Glomerular endothelial cell (primary cell): ENCODE results near the gene PDE6A. TPM values are rescaled to one million over a fixed set of nuclear protein-coding genes. Genes with fewer than 3 reads are reported as not detected.
"Not testable (repeated sequence)": the region's sequence is repeated elsewhere in the genome, so short reads cannot be mapped to it uniquely, and the experiment has no call there.

Experiments
- DNase-seq: peaks from one replicate; pipeline ENCODE4 v3.0.0-alpha.2; 2011; ENCODE audit warnings: low read depth, low spot score; ENCODE audit errors: extremely low read depth
- total RNA-seq: library from RNA; depleted of rRNA; stranded (reverse); fragments of >200 nt; gene quantifications from 2 replicates; pipeline ENCODE4 v1.2.3, GENCODE V29; 2015

PDE6A gene
- total RNA-seq, 1 donor from 2014 or later, result not detected

GRCh38 chr5:149870232-149870631 is 74.4 kb downstream of the PDE6A start:
- no peak for DNase-seq

DNA sequence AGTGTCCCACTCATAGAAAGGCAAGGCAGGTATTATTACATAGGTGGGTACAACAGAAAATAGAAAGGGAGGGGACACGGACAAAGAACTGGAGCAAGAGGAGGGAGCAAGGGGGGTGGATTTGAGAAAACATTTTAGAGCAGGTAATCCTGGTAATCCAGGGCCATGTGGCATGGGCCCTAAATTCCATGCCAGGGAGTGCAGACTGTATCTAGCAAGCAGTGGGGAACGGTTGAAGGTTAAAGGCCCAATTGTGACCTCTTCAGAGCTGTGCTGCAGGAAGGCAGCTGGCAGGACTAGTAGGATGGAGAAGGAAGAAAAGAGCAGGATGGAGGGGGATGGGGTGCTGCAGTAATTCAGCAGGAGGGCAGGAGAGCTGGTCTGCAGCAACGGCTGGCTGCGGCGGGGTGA is 75.2 kb downstream of the PDE6A start:
- DNase-seq, result no peak

GRCh38 chr5:149865746-149866145 is 78.8 kb downstream of the PDE6A start:
- no peak for DNase-seq

DNA sequence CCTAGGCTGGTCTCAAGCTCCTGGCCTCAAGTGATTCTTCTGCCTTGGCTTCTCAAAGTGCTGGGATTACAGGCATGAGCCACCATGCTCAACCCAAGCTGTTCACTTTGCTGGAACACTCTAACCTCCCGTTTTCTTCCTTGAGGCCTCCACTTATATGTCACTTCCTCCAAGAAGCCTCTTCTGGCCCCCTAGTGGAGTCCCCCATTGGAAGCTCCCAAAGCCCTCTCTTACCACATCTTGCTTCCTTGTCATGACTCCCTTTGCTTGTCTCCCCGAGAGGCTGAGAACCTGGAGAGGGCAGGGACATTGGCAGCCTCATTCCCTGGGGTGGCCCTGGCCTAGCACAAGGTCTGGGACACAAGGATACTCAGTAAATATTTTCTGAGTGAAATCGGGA is 80.8 kb downstream of the PDE6A start:
- DNase-seq, result no peak

DNA sequence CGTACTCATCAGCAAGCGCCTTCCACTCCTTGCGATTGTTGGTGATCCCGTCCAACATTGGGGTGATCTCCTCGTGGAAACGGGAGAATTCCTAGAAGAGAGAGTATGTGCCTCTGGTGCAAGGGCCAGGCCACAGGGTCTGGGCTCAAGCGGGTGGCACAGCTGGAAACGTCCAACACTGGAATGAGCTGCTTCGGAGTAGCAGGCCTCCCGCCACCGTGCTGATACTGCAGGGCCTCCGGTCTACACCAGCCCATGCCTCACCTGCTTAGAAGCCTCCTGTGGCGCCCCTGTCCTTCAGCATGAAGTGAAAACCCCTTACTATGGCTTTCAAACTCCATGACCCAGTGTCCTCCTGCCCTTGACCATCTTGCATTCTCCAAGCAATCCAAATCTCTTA is 81.4 kb downstream of the PDE6A start:
- DNase-seq, result no peak

GRCh38 chr5:149860801-149861322 is 83.7 kb downstream of the PDE6A start:
- no peak for DNase-seq

GRCh38 chr5:149859746-149860145 is 84.8 kb downstream of the PDE6A start:
- no peak for DNase-seq

- not testable (repeated sequence) for DNase-seq
These were observed 86.1 kb downstream of the PDE6A start for GRCh38 chr5:149858481-149858880.

DNA sequence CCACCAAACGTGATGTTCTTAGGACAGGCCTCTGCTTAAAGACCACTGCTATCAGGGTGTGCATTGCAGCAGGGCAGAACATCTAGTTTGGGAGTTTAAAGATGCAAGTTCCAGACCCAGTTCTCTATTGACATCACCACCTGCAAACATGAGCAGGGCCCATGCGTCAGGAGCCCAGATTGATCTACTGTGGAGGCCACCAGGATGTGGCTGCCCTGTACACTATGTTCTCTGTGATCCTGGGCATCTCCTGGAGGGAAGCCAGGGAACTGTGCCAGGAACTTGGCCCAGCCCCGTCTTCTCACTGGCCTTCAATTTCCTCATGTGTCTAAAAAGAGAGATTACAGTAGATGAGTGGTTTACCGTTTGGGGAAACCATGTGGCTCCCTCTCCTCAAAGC is 87.1 kb downstream of the PDE6A start:
- no peak for DNase-seq

GRCh38 chr5:149855366-149855765 is 89.2 kb downstream of the PDE6A start:
- no peak for DNase-seq

GRCh38 chr5:149854866-149855265 is 89.7 kb downstream of the PDE6A start:
- no peak for DNase-seq

DNA sequence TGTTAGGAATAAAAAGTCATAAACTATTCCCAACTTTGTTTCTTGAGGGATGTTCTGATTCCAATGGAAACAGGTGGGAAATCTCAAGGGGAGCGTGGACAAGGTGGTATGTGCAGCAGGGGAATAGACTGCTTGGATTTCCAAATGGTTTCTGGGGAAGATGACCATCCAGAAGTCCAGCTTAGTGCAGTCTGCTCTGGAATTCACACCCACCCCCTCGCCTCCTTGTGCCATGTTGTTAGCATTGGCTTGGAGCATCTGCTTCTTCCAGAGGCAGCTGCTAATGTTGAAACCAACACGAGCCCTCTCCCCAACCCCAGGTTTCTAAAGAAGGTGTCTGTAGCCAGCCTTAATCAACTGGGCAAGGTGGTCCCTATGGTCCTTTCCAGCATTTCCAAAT is 90.9 kb downstream of the PDE6A start:
- no peak for DNase-seq

- no peak for DNase-seq
These were observed 91.3 kb downstream of the PDE6A start for GRCh38 chr5:149853331-149853648.

GRCh38 chr5:149852641-149853330 is 91.8 kb downstream of the PDE6A start:
- DNase-seq, result no peak

- DNase-seq, result no peak
These were observed 93.4 kb downstream of the PDE6A start for GRCh38 chr5:149851211-149851610.

- DNase-seq, result no peak
These were observed 94.4 kb downstream of the PDE6A start for GRCh38 chr5:149849966-149850910.

- DNase-seq, result no peak
These were observed 95.2 kb downstream of the PDE6A start for GRCh38 chr5:149849280-149849965.

GRCh38 chr5:149847611-149848010 is 97.0 kb downstream of the PDE6A start:
- DNase-seq, result no peak

DNA sequence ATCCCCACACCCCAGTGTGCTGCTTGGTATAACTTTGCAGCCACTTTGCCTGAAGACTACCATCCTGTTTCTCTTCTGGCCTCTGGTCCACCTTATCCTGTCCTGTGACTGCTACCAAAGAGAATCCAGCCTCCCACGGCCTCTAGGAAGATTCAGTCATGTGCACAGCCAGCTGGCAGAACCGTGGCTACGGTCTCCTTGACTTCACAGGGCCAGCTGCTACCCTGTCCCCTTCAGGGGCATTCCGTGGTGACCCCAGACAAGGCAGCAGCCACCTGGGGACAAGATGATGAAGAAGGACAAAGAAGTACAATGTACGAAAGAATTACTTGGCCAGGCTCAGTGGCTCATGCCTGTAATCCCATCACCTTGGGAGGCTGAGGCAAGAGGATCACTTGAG is 98.6 kb downstream of the PDE6A start:
- DNase-seq, result no peak

DNA sequence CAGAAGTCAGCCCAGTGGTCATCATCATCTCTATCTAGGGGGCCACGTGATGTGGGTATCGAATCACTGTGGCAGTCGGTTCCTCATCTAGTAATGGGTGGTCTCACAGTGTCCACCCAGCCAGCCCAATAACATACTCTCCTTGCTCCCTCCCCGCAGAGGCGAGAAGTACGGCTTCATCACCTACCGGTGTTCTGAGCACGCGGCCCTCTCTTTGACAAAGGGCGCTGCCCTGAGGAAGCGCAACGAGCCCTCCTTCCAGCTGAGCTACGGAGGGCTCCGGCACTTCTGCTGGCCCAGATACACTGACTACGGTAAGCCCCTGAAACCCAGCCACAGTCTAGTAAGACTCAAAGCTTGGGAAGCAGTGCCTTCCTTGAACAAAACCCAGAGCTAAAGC is 99.0 kb downstream of the PDE6A start:
- no peak for DNase-seq
